ENCODE results near the gene ITFG1.
A peak's percentile ranks its signal among the peaks of the same experiment; 100 is the strongest.
"Not testable (repeated sequence)": the region's sequence is repeated elsewhere in the genome, so short reads cannot be mapped to it uniquely, and the experiment has no call there.

Gene ITFG1

GRCh38 chr16:47470211-47470610 is 9.3 kb upstream of the ITFG1 start:
- no peaks in the 10 kb centered on the region for H3K9me3 ChIP-seq (ENCODE audit: control insufficient read depth, insufficient read depth, low read length)
- H3K27me3 ChIP-seq (ENCODE audit: control insufficient read depth, insufficient read depth, low read length) = no peaks in the 10 kb centered on the region
- H3K36me3 ChIP-seq (ENCODE audit: control insufficient read depth, insufficient read depth, low read length) = no peaks in the 10 kb centered on the region
- H3K9ac ChIP-seq (ENCODE audit: low read depth, low read length) = no peak overlapping the region
- H3K4me1 ChIP-seq (ENCODE audit: control insufficient read depth, insufficient read depth, low read length) = peaks cover 10% of the 10 kb centered on the region
- H3K4me3 ChIP-seq (ENCODE audit: low read depth, low read length) = no peak overlapping the region

- Histone ChIP-seq H3K27me3 (ENCODE audit: control insufficient read depth, insufficient read depth, low read length) (no peaks in the 10 kb centered on the region), H3K4me1 (ENCODE audit: control insufficient read depth, insufficient read depth, low read length) (peaks cover 14% of the 10 kb centered on the region), H3K9me3 (ENCODE audit: control insufficient read depth, insufficient read depth, low read length) (no peaks in the 10 kb centered on the region), H3K36me3 (ENCODE audit: control insufficient read depth, insufficient read depth, low read length) (no peaks in the 10 kb centered on the region), H3K9ac (ENCODE audit: low read depth, low read length) (no peak overlapping the region), H3K4me3 (ENCODE audit: low read depth, low read length) (no peak overlapping the region)
These were observed 8.4 kb upstream of the ITFG1 start for GRCh38 chr16:47469227-47469626.

GRCh38 chr16:47468070-47468689 is 7.3 kb upstream of the ITFG1 start:
- H3K27me3 ChIP-seq (ENCODE audit: control insufficient read depth, insufficient read depth, low read length); H3K36me3 ChIP-seq (ENCODE audit: control insufficient read depth, insufficient read depth, low read length); H3K9me3 ChIP-seq (ENCODE audit: control insufficient read depth, insufficient read depth, low read length); H3K4me3 ChIP-seq (ENCODE audit: low read depth, low read length); H3K9ac ChIP-seq (ENCODE audit: low read depth, low read length): not testable (repeated sequence)
- H3K4me1 ChIP-seq (ENCODE audit: control insufficient read depth, insufficient read depth, low read length) = peaks cover 20% of the 10 kb centered on the region

- peaks cover 22% of the 10 kb centered on the region for H3K4me1 ChIP-seq (ENCODE audit: control insufficient read depth, insufficient read depth, low read length)
- H3K9me3 ChIP-seq (ENCODE audit: control insufficient read depth, insufficient read depth, low read length) = no peaks in the 10 kb centered on the region
- no peak overlapping the region for H3K4me3 ChIP-seq (ENCODE audit: low read depth, low read length)
- no peak overlapping the region for H3K9ac ChIP-seq (ENCODE audit: low read depth, low read length)
- H3K36me3 ChIP-seq (ENCODE audit: control insufficient read depth, insufficient read depth, low read length) = no peaks in the 10 kb centered on the region
- no peaks in the 10 kb centered on the region for H3K27me3 ChIP-seq (ENCODE audit: control insufficient read depth, insufficient read depth, low read length)
These were observed 6.6 kb upstream of the ITFG1 start for GRCh38 chr16:47467501-47467900.

- no peaks in the 10 kb centered on the region for H3K36me3 ChIP-seq (ENCODE audit: control insufficient read depth, insufficient read depth, low read length)
- no peaks in the 10 kb centered on the region for H3K9me3 ChIP-seq (ENCODE audit: control insufficient read depth, insufficient read depth, low read length)
- H3K4me1 ChIP-seq (ENCODE audit: control insufficient read depth, insufficient read depth, low read length) = peaks cover 22% of the 10 kb centered on the region
- H3K4me3 ChIP-seq (ENCODE audit: low read depth, low read length) = no peak overlapping the region
- no peak overlapping the region for H3K9ac ChIP-seq (ENCODE audit: low read depth, low read length)
- no peaks in the 10 kb centered on the region for H3K27me3 ChIP-seq (ENCODE audit: control insufficient read depth, insufficient read depth, low read length)
These were observed 5.2 kb upstream of the ITFG1 start for GRCh38 chr16:47465919-47466630.

GRCh38 chr16:47463771-47464624 is 3.1 kb upstream of the ITFG1 start:
- Histone ChIP-seq H3K4me3 (ENCODE audit: low read depth, low read length) (no peak overlapping the region), H3K4me1 (ENCODE audit: control insufficient read depth, insufficient read depth, low read length) (peaks cover 26% of the 10 kb centered on the region), H3K9ac (ENCODE audit: low read depth, low read length) (no peak overlapping the region)

GRCh38 chr16:47461598-47462266 is 869 bp upstream of the ITFG1 start:
- peak overlapping the region; percentile 91 for H3K9ac ChIP-seq (ENCODE audit: low read depth, low read length)
- peaks cover 16% of the 10 kb centered on the region for H3K4me1 ChIP-seq (ENCODE audit: control insufficient read depth, insufficient read depth, low read length)

More at GRCh38 chr16:47463771-47464624, 3.1 kb upstream of the ITFG1 start:
- Histone ChIP-seq H3K9me3 (ENCODE audit: control insufficient read depth, insufficient read depth, low read length) (no peaks in the 10 kb centered on the region), H3K27me3 (ENCODE audit: control insufficient read depth, insufficient read depth, low read length) (no peaks in the 10 kb centered on the region), H3K36me3 (ENCODE audit: control insufficient read depth, insufficient read depth, low read length) (no peaks in the 10 kb centered on the region)

GRCh38 chr16:47460359-47460710 is 528 bp downstream of the ITFG1 start:
- H3K9ac ChIP-seq (ENCODE audit: low read depth, low read length) = peak overlapping the region; percentile 91
- H3K36me3 ChIP-seq (ENCODE audit: control insufficient read depth, insufficient read depth, low read length) = no peaks in the 10 kb centered on the region
- peak overlapping the region; percentile 95 for H3K4me3 ChIP-seq (ENCODE audit: low read depth, low read length)
- no peaks in the 10 kb centered on the region for H3K27me3 ChIP-seq (ENCODE audit: control insufficient read depth, insufficient read depth, low read length)
- H3K4me1 ChIP-seq (ENCODE audit: control insufficient read depth, insufficient read depth, low read length) = peaks cover 16% of the 10 kb centered on the region
- no peaks in the 10 kb centered on the region for H3K9me3 ChIP-seq (ENCODE audit: control insufficient read depth, insufficient read depth, low read length)

More at GRCh38 chr16:47461598-47462266, 869 bp upstream of the ITFG1 start:
- Histone ChIP-seq H3K27me3 (ENCODE audit: control insufficient read depth, insufficient read depth, low read length) (no peaks in the 10 kb centered on the region), H3K9me3 (ENCODE audit: control insufficient read depth, insufficient read depth, low read length) (no peaks in the 10 kb centered on the region), H3K4me3 (ENCODE audit: low read depth, low read length) (peak overlapping the region; percentile 95), H3K36me3 (ENCODE audit: control insufficient read depth, insufficient read depth, low read length) (no peaks in the 10 kb centered on the region)

GRCh38 chr16:47459603-47460002 is 1.3 kb downstream of the ITFG1 start:
- Histone ChIP-seq H3K9me3 (ENCODE audit: control insufficient read depth, insufficient read depth, low read length) (no peaks in the 10 kb centered on the region), H3K4me1 (ENCODE audit: control insufficient read depth, insufficient read depth, low read length) (peaks cover 16% of the 10 kb centered on the region), H3K4me3 (ENCODE audit: low read depth, low read length) (peak overlapping the region; percentile 95), H3K36me3 (ENCODE audit: control insufficient read depth, insufficient read depth, low read length) (no peaks in the 10 kb centered on the region), H3K9ac (ENCODE audit: low read depth, low read length) (no peak overlapping the region), H3K27me3 (ENCODE audit: control insufficient read depth, insufficient read depth, low read length) (no peaks in the 10 kb centered on the region)

- no peaks in the 10 kb centered on the region for H3K9me3 ChIP-seq (ENCODE audit: control insufficient read depth, insufficient read depth, low read length)
- no peaks in the 10 kb centered on the region for H3K36me3 ChIP-seq (ENCODE audit: control insufficient read depth, insufficient read depth, low read length)
- peaks cover 8% of the 10 kb centered on the region for H3K4me1 ChIP-seq (ENCODE audit: control insufficient read depth, insufficient read depth, low read length)
- no peak overlapping the region for H3K9ac ChIP-seq (ENCODE audit: low read depth, low read length)
- H3K4me3 ChIP-seq (ENCODE audit: low read depth, low read length) = no peak overlapping the region
- no peaks in the 10 kb centered on the region for H3K27me3 ChIP-seq (ENCODE audit: control insufficient read depth, insufficient read depth, low read length)
These were observed 2.5 kb downstream of the ITFG1 start for GRCh38 chr16:47458331-47458730.

- no peaks in the 10 kb centered on the region for H3K36me3 ChIP-seq (ENCODE audit: control insufficient read depth, insufficient read depth, low read length)
These were observed 11.1 kb downstream of the ITFG1 start for GRCh38 chr16:47449788-47450187.

More at GRCh38 chr16:47449788-47450187, 11.1 kb downstream of the ITFG1 start:
- Histone ChIP-seq H3K9me3 (ENCODE audit: control insufficient read depth, insufficient read depth, low read length) (no peaks in the 10 kb centered on the region), H3K4me3 (ENCODE audit: low read depth, low read length) (no peak overlapping the region), H3K9ac (ENCODE audit: low read depth, low read length) (no peak overlapping the region), H3K4me1 (ENCODE audit: control insufficient read depth, insufficient read depth, low read length) (no peaks in the 10 kb centered on the region), H3K27me3 (ENCODE audit: control insufficient read depth, insufficient read depth, low read length) (no peaks in the 10 kb centered on the region)
